Fibroblast of lung (primary cell): ENCODE data around the gene DNAH9. TPM values are rescaled to one million over a fixed set of nuclear protein-coding genes. Genes with fewer than 3 reads are reported as not detected.
A peak's percentile ranks its signal among the peaks of the same experiment; 100 is the strongest.

Experiments
- DNase-seq, 2 donors: peaks; one replicate each; pipeline versions ENCODE4 v3.0.0 to v3.0.0-alpha.2; 2010; ENCODE audit warnings: low read depth in 2 of 2
- H2AFZ ChIP-seq: 2 replicates; pipeline ENCODE4 v1.5.1; 2012; ENCODE audit warnings: low read length, control low read depth, inconsistent platforms
- H3K27ac ChIP-seq: 2 replicates; pipeline ENCODE4 v1.5.1; 2011; ENCODE audit warnings: low read length, control low read depth; ENCODE audit not compliant: insufficient read depth
- H3K27me3 ChIP-seq: 2 replicates; pipeline ENCODE4 v1.5.1; 2011; ENCODE audit warnings: mild to moderate bottlenecking, low read length; ENCODE audit not compliant: control insufficient read depth, insufficient read depth
- H3K36me3 ChIP-seq: 2 replicates; pipeline ENCODE4 v1.5.1; 2011; ENCODE audit warnings: low read length; ENCODE audit not compliant: control insufficient read depth, insufficient read depth
- H3K4me1 ChIP-seq: 2 replicates; pipeline ENCODE4 v1.5.1; 2011; ENCODE audit warnings: low read length; ENCODE audit not compliant: control insufficient read depth, insufficient read depth; ENCODE audit errors: extremely low read depth
- H3K4me2 ChIP-seq: 2 replicates; pipeline ENCODE4 v1.5.1; 2011; ENCODE audit warnings: low read length, control low read depth; ENCODE audit not compliant: insufficient read depth; ENCODE audit errors: extremely low read depth
- H3K4me3 ChIP-seq, 4 experiments: fragments of 200-600 bp in 1 of 4; sonication (generic) in 1 of 4; replicated peaks in 1 of 4; 2 replicates each; pipeline ENCODE4 v1.5.1; 2011 to 2016; ENCODE audit warnings: low read length in 4 of 4, low read depth in 3 of 4, mild to moderate bottlenecking in 3 of 4, control low read depth in 2 of 4, inconsistent platforms in 1 of 4, mixed read lengths in 1 of 4; ENCODE audit not compliant: insufficient read depth in 1 of 4; ENCODE audit errors: control extremely low read depth in 1 of 4
- H3K79me2 ChIP-seq: 2 replicates; pipeline ENCODE4 v1.5.1; 2012; ENCODE audit warnings: mild to moderate bottlenecking, low read length, inconsistent platforms; ENCODE audit not compliant: control insufficient read depth, insufficient read depth
- H3K9ac ChIP-seq: 2 replicates; pipeline ENCODE4 v1.5.1; 2011; ENCODE audit warnings: mild to moderate bottlenecking, low read length, control low read depth; ENCODE audit not compliant: insufficient read depth
- H3K9me3 ChIP-seq: 2 replicates; pipeline ENCODE4 v1.5.1; 2012; ENCODE audit warnings: low read depth, low read length; ENCODE audit not compliant: control insufficient read depth, insufficient read depth
- H4K20me1 ChIP-seq: 2 replicates; pipeline ENCODE4 v1.5.1; 2011; ENCODE audit warnings: low read length; ENCODE audit not compliant: control insufficient read depth, insufficient read depth; ENCODE audit errors: extremely low read depth
- CTCF ChIP-seq, 2 donors: IDR thresholded peaks in 1 of 2; conservative IDR thresholded peaks in 1 of 2; 1 replicate in 1 of 2; 2 replicates in 1 of 2; pipeline ENCODE4 v1.5.1; 2011 to 2012; ENCODE audit warnings: low read length in 2 of 2, control low read depth in 1 of 2, inconsistent platforms in 1 of 2, low read depth in 1 of 2, mild to moderate bottlenecking in 1 of 2
- EZH2 ChIP-seq: IDR thresholded peaks from 2 replicates; pipeline ENCODE4 v1.5.1; 2012; ENCODE audit warnings: low read length, control low read depth, mild to moderate bottlenecking; ENCODE audit errors: missing control alignments
- polyA plus RNA-seq, 2 donors: library from polyadenylated mRNA; depleted of rRNA in 1 of 2; stranded (reverse) in 1 of 2; unstranded in 1 of 2; fragments of >200 nt; gene quantifications; 2 replicates each; pipeline ENCODE4 v1.2.1, GENCODE V29; 2011 to 2012; ENCODE audit warnings: missing spikeins in 1 of 2
- total RNA-seq: library from RNA; depleted of rRNA; stranded (reverse); fragments of >200 nt; gene quantifications from 2 replicates; pipeline ENCODE4 v1.2.1, GENCODE V29; 2014

DNAH9 gene
- total and polyA plus RNA-seq, 2 donors (not counting 1 experiment from before 2014, with no cell fraction given): not detected

DNA sequence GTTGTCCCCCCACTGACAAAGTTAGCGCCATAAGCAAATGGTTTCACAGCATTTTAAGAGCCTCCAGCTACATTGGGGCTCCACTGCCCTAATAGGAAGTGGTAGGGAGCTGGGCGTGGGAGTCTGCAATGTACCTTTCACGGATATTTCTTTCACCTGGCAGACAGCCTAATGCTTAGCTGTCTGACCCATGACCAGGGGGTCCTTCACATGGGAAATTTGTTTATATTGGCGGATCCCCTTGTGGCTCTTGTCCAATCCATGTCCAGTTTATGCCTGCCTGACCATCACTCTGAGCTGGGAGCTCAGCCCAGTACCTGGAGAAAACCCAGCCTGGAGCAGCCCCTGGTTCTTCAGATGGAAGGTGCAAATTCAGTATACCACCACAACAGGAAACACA, 254.0 kb downstream of the DNAH9 start:
- Histone ChIP-seq H3K4me3 (no peak overlapping the region), H3K27me3 (no peaks in the 10 kb centered on the region), H3K9ac (no peak overlapping the region), H3K4me1 (no peaks in the 10 kb centered on the region), H3K36me3 (no peaks in the 10 kb centered on the region), H3K27ac (no peak overlapping the region), H3K9me3 (no peaks in the 10 kb centered on the region), H2AFZ (no peak overlapping the region), H3K79me2 (no peaks in the 10 kb centered on the region), H4K20me1 (no peaks in the 10 kb centered on the region), H3K4me2 (no peak overlapping the region)
- DNase-seq: no peak
- TF ChIP-seq CTCF (conservative IDR thresholded peaks at IDR 0.05 in 1 of 2, IDR thresholded peaks at IDR 0.05 in 1 of 2; ENCODE audit: low read depth in 1 of 2, low read length in 2 of 2) (no peak), EZH2 (no peak)

- no peak overlapping the region for H3K27ac ChIP-seq
- H3K36me3 ChIP-seq: no peaks in the 10 kb centered on the region
- no peak overlapping the region for H2AFZ ChIP-seq
- H3K79me2 ChIP-seq: no peaks in the 10 kb centered on the region
- no peak overlapping the region for H3K4me3 ChIP-seq
- no peaks in the 10 kb centered on the region for H3K4me1 ChIP-seq
- no peaks in the 10 kb centered on the region for H3K9me3 ChIP-seq
- no peak overlapping the region for H3K9ac ChIP-seq
- no peaks in the 10 kb centered on the region for H3K27me3 ChIP-seq
- no peak overlapping the region for H3K4me2 ChIP-seq
- peak in 1 of 2 donors; percentile 3 for DNase-seq
- TF ChIP-seq EZH2: no peak
- no peaks in the 10 kb centered on the region for H4K20me1 ChIP-seq
These were observed 254.6 kb downstream of the DNAH9 start for GRCh38 chr17:11852912-11853311.

- TF ChIP-seq CTCF (conservative IDR thresholded peaks at IDR 0.05 in 1 of 2, IDR thresholded peaks at IDR 0.05 in 1 of 2; ENCODE audit: low read depth in 1 of 2, low read length in 2 of 2) (no peak), EZH2 (no peak)
- H3K27ac ChIP-seq: no peak overlapping the region
- no peaks in the 10 kb centered on the region for H3K36me3 ChIP-seq
- H3K79me2 ChIP-seq: no peaks in the 10 kb centered on the region
- no peak overlapping the region for H2AFZ ChIP-seq
- no peak overlapping the region for H3K4me3 ChIP-seq
- no peaks in the 10 kb centered on the region for H3K4me1 ChIP-seq
- no peaks in the 10 kb centered on the region for H3K27me3 ChIP-seq
- no peaks in the 10 kb centered on the region for H3K9me3 ChIP-seq
- DNase-seq: peak in 1 of 2 donors; percentile 24
- no peaks in the 10 kb centered on the region for H4K20me1 ChIP-seq
- H3K9ac ChIP-seq: no peak overlapping the region
- H3K4me2 ChIP-seq: no peak overlapping the region
These were observed 255.3 kb downstream of the DNAH9 start for GRCh38 chr17:11853321-11854151.
